Osteoblast (primary cell): ENCODE measurements around the gene PRRG2. TPM values are rescaled to one million over a fixed set of nuclear protein-coding genes. Genes with fewer than 3 reads are reported as not detected.

Source experiments
- DNase-seq: peaks from one replicate; pipeline ENCODE4 v3.0.0; 2011; ENCODE audit warnings: low spot score, mixed read lengths; ENCODE audit not compliant: insufficient read length; ENCODE audit errors: missing footprints
- H2AFZ ChIP-seq: 2 replicates; pipeline ENCODE4 v1.6.0; 2011; ENCODE audit warnings: mild to moderate bottlenecking, low read length
- H3K27ac ChIP-seq: 2 replicates; pipeline ENCODE4 v1.5.1; 2011; ENCODE audit warnings: mild to moderate bottlenecking, low read depth, low read length, moderate library complexity
- H3K27me3 ChIP-seq: 2 replicates; pipeline ENCODE4 v1.6.0; 2012; ENCODE audit warnings: mild to moderate bottlenecking, control low read depth, inconsistent platforms, low read length, moderate library complexity; ENCODE audit not compliant: insufficient read depth
- H3K36me3 ChIP-seq: 2 replicates; pipeline ENCODE4 v1.5.1; 2011; ENCODE audit warnings: mild to moderate bottlenecking, low read length, control low read depth, moderate library complexity; ENCODE audit not compliant: insufficient read depth
- H3K4me1 ChIP-seq: 2 replicates; pipeline ENCODE4 v1.5.1; 2011; ENCODE audit warnings: mild to moderate bottlenecking, low read length, control low read depth, moderate library complexity; ENCODE audit not compliant: insufficient read depth
- H3K4me2 ChIP-seq: 2 replicates; pipeline ENCODE4 v1.6.0; 2011; ENCODE audit warnings: mild to moderate bottlenecking, low read length; ENCODE audit not compliant: insufficient read depth
- H3K4me3 ChIP-seq: fragments of 200-600 bp; sonication (generic); 3 replicates; pipeline ENCODE4 v1.5.1; 2012; ENCODE audit warnings: mild to moderate bottlenecking, low read length, inconsistent platforms; ENCODE audit not compliant: insufficient read depth
- H3K79me2 ChIP-seq: 2 replicates; pipeline ENCODE4 v1.6.0; 2012; ENCODE audit warnings: mild to moderate bottlenecking, low read length, control low read depth, inconsistent platforms; ENCODE audit not compliant: insufficient read depth
- H3K9me3 ChIP-seq: 2 replicates; pipeline ENCODE4 v1.5.1; 2011; ENCODE audit warnings: low read depth, low read length, control low read depth
- H4K20me1 ChIP-seq: 2 replicates; pipeline ENCODE4 v1.6.0; 2012; ENCODE audit warnings: mild to moderate bottlenecking, low read length, control low read depth; ENCODE audit not compliant: insufficient read depth
- CTCF ChIP-seq: IDR thresholded peaks from 2 replicates; pipeline ENCODE4 v1.5.1; 2011; ENCODE audit warnings: mild to moderate bottlenecking, low read depth, low read length, moderate library complexity; ENCODE audit errors: extremely low read depth
- total RNA-seq: library from RNA; depleted of rRNA; stranded (reverse); fragments of >200 nt; gene quantifications from 2 replicates; pipeline ENCODE4 v1.2.3, GENCODE V29; 2012

The PRRG2 gene
- total RNA-seq, 1 donor = under 0.01 TPM

- no peaks in the 10 kb centered on the region for H3K9me3 ChIP-seq
- H3K27ac ChIP-seq = no peak overlapping the region
- H3K27me3 ChIP-seq = no peaks in the 10 kb centered on the region
- peaks cover 29% of the 10 kb centered on the region for H3K36me3 ChIP-seq
- H3K4me1 ChIP-seq = peaks cover 17% of the 10 kb centered on the region
- no peak for DNase-seq
- H2AFZ ChIP-seq = no peak overlapping the region
- H4K20me1 ChIP-seq = peaks cover 34% of the 10 kb centered on the region
- no peak for TF ChIP-seq CTCF
- H3K4me2 ChIP-seq = no peak overlapping the region
- H3K4me3 ChIP-seq = no peak overlapping the region
- peaks cover 76% of the 10 kb centered on the region for H3K79me2 ChIP-seq
Observed at GRCh38 chr19:49609499-49610092, 28.5 kb downstream of the PRRG2 start.

GRCh38 chr19:49613374-49613773, 32.3 kb downstream of the PRRG2 start:
- Histone ChIP-seq H2AFZ (no peak overlapping the region), H3K9me3 (no peaks in the 10 kb centered on the region), H3K4me2 (peak overlapping the region; percentile 11), H3K36me3 (peaks cover 39% of the 10 kb centered on the region), H3K27ac (peak overlapping the region; percentile 84), H3K4me1 (peaks cover 18% of the 10 kb centered on the region), H4K20me1 (peaks cover 32% of the 10 kb centered on the region), H3K4me3 (no peak overlapping the region), H3K27me3 (no peaks in the 10 kb centered on the region), H3K79me2 (peaks cover 59% of the 10 kb centered on the region)
- peak; percentile 87 for DNase-seq
- TF ChIP-seq CTCF = no peak

GRCh38 chr19:49614096-49614833, 33.1 kb downstream of the PRRG2 start:
- Histone ChIP-seq H3K27ac (peak overlapping the region; percentile 84), H3K36me3 (peaks cover 44% of the 10 kb centered on the region), H4K20me1 (peaks cover 32% of the 10 kb centered on the region), H3K4me3 (peak overlapping the region; percentile 4), H3K4me1 (peaks cover 18% of the 10 kb centered on the region), H3K9me3 (no peaks in the 10 kb centered on the region), H3K79me2 (peaks cover 51% of the 10 kb centered on the region), H2AFZ (no peak overlapping the region), H3K4me2 (peak overlapping the region; percentile 11), H3K27me3 (no peaks in the 10 kb centered on the region)
- peak; percentile 98 for DNase-seq
- peak; percentile 30 for TF ChIP-seq CTCF

GRCh38 chr19:49615861-49616260, 34.7 kb downstream of the PRRG2 start:
- Histone ChIP-seq H3K9me3 (no peaks in the 10 kb centered on the region), H2AFZ (no peak overlapping the region), H3K4me3 (no peak overlapping the region), H3K27ac (no peak overlapping the region), H4K20me1 (peaks cover 34% of the 10 kb centered on the region), H3K36me3 (peaks cover 37% of the 10 kb centered on the region), H3K4me2 (no peak overlapping the region), H3K27me3 (no peaks in the 10 kb centered on the region), H3K79me2 (peaks cover 42% of the 10 kb centered on the region), H3K4me1 (peaks cover 18% of the 10 kb centered on the region)
- no peak for TF ChIP-seq CTCF
- peak; percentile 66 for DNase-seq
